ENCODE measurements around the gene PLPP2.

Gene PLPP2

GRCh38 chr19:291006-291521 lies at the start of gene PLPP2:
TSS of gene PLPP2 (minus strand) at chr19:291403. CDS start at chr19:291336, 67 bp downstream.
- FAIRE-seq (no peak), DNase-seq (ENCODE audit: insufficient read length, low spot score) (peak; percentile 59)
- TF ChIP-seq POLR2A (IDR thresholded peaks at IDR 0.05; ENCODE audit: low read depth, low read length), result peak; percentile 42; the same call in 1 of the 2 replicates

GRCh38 chr19:340620-341385 lies 49.6 kb upstream of the PLPP2 start:
- FAIRE-seq (no peak), DNase-seq (ENCODE audit: insufficient read length, low spot score) (no peak)
- TF ChIP-seq POLR2A (IDR thresholded peaks at IDR 0.05; ENCODE audit: low read depth, low read length), result no peak

GRCh38 chr19:339262-339887 lies 48.2 kb upstream of the PLPP2 start:
- no peak for FAIRE-seq

GRCh38 chr19:338421-338820 lies 47.2 kb upstream of the PLPP2 start:
- DNase-seq (ENCODE audit: insufficient read length, low spot score) (no peak), FAIRE-seq (no peak)
- TF ChIP-seq POLR2A (IDR thresholded peaks at IDR 0.05; ENCODE audit: low read depth, low read length), result no peak

More at GRCh38 chr19:339262-339887, 48.2 kb upstream of the PLPP2 start:
- TF ChIP-seq POLR2A (IDR thresholded peaks at IDR 0.05; ENCODE audit: low read depth, low read length), result no peak
- DNase-seq (ENCODE audit: insufficient read length, low spot score), result no peak

- FAIRE-seq (no peak), DNase-seq (ENCODE audit: insufficient read length, low spot score) (no peak)
- no peak for TF ChIP-seq POLR2A (IDR thresholded peaks at IDR 0.05; ENCODE audit: low read depth, low read length)
Observed at GRCh38 chr19:336067-336614, 44.9 kb upstream of the PLPP2 start.

GRCh38 chr19:335486-336066 lies 44.4 kb upstream of the PLPP2 start:
- FAIRE-seq, result no peak

GRCh38 chr19:335072-335471 lies 43.9 kb upstream of the PLPP2 start:
- no peak for TF ChIP-seq POLR2A (IDR thresholded peaks at IDR 0.05; ENCODE audit: low read depth, low read length)
- FAIRE-seq (no peak), DNase-seq (ENCODE audit: insufficient read length, low spot score) (no peak)

More at GRCh38 chr19:335486-336066, 44.4 kb upstream of the PLPP2 start:
- no peak for DNase-seq (ENCODE audit: insufficient read length, low spot score)
- no peak for TF ChIP-seq POLR2A (IDR thresholded peaks at IDR 0.05; ENCODE audit: low read depth, low read length)

- no peak for TF ChIP-seq POLR2A (IDR thresholded peaks at IDR 0.05; ENCODE audit: low read depth, low read length)
- no peak for DNase-seq (ENCODE audit: insufficient read length, low spot score)
- no peak for FAIRE-seq
Observed at GRCh38 chr19:334296-335071, 43.3 kb upstream of the PLPP2 start.

GRCh38 chr19:330503-330902 lies 39.3 kb upstream of the PLPP2 start:
- FAIRE-seq (no peak), DNase-seq (ENCODE audit: insufficient read length, low spot score) (no peak)
- TF ChIP-seq POLR2A (IDR thresholded peaks at IDR 0.05; ENCODE audit: low read depth, low read length), result no peak

- no peak for DNase-seq (ENCODE audit: insufficient read length, low spot score)
- no peak for TF ChIP-seq POLR2A (IDR thresholded peaks at IDR 0.05; ENCODE audit: low read depth, low read length)
- FAIRE-seq, result no peak
Observed at GRCh38 chr19:329876-330275, 38.7 kb upstream of the PLPP2 start.

- TF ChIP-seq POLR2A (IDR thresholded peaks at IDR 0.05; ENCODE audit: low read depth, low read length), result no peak
- DNase-seq (ENCODE audit: insufficient read length, low spot score) (no peak), FAIRE-seq (no peak)
Observed at GRCh38 chr19:328025-328505, 36.9 kb upstream of the PLPP2 start.

GRCh38 chr19:327291-328024 lies 36.3 kb upstream of the PLPP2 start:
- FAIRE-seq (no peak), DNase-seq (ENCODE audit: insufficient read length, low spot score) (no peak)
- no peak for TF ChIP-seq POLR2A (IDR thresholded peaks at IDR 0.05; ENCODE audit: low read depth, low read length)

- TF ChIP-seq POLR2A (IDR thresholded peaks at IDR 0.05; ENCODE audit: low read depth, low read length), result no peak
- FAIRE-seq (no peak), DNase-seq (ENCODE audit: insufficient read length, low spot score) (no peak)
Observed at GRCh38 chr19:326871-327270, 35.7 kb upstream of the PLPP2 start.

Measured in H54 (cell line).